M059J (cell line): Measurements from ENCODE around the gene SNCAIP. TPM values are rescaled to one million over a fixed set of nuclear protein-coding genes. Genes with fewer than 3 reads are reported as not detected.
"Not testable (repeated sequence)": the region's sequence is repeated elsewhere in the genome, so short reads cannot be mapped to it uniquely, and the experiment has no call there.

Experiments
- DNase-seq: peaks from one replicate; pipeline ENCODE4 v3.0.0-alpha.2; 2012; ENCODE audit warnings: low read depth
- total RNA-seq: library from RNA; depleted of rRNA; stranded (reverse); fragments of >200 nt; shearing (Covaris generic); gene quantifications from 2 replicates; pipeline ENCODE4 v1.2.3, GENCODE V29; 2014

SNCAIP gene
- total RNA-seq, 1 experiment from 2014 or later = 0.39 TPM

DNA sequence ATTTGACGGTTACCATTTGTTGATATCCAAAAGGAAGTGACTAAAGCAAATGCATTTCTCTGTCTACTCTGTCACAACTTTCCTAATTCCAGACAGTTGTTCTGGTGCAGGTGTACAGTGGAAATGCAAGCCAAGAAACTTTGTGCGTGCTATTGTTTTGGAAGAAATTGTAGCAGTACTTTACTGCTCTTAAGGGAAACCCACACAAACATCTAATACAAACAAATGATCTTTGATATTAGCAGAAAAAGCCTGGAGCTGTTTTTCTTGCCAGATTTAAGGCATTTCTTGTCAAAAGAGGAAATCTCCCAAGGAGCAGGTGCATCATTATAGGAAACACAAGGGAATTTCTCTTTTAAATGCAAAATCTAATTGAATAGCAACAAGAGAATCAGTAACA, 2.0 kb downstream of the SNCAIP start:
- no peak for DNase-seq

- DNase-seq = no peak
Measured at GRCh38 chr5:122315521-122315920, 3.5 kb downstream of the SNCAIP start.

DNA sequence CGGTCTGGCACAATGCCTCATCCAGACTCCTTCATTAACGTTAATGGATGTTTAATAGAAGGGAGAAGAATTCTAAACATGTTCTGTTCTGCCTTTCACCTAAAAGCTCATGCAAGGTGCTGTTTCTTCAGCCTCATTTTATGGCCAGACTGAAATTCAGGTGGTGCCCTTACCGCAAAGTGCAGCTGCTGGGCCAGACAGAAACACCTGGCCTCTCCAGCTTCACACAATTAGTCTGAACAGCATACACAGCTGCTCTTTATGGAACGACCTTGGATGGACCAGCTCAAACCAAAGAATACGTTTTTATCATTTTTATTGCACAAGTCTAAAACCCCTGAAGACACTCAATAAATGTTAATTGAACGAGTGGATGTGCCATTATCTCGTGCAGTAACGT, 4.6 kb downstream of the SNCAIP start:
- no peak for DNase-seq

DNA sequence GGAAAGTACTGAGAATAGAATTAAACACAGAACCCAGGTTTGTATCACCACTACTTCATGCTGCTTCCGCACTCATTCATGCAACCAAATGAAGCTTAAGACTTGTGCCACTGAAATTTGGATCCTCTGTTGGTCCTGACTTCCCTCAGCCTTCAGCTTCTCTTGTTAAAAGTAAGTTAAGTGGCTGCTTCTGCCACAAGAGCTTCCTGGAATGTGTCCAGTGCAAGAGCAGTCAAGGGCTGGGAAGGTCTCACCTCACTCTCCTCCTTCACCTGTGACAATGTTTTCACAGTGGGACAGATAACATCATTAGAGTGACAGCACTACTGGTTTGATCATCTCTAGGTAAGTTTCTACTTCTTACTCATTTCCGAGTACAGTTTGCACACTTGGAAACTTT, 7.9 kb downstream of the SNCAIP start:
- DNase-seq = no peak

- DNase-seq = no peak
Measured at GRCh38 chr5:122321921-122322320, 9.9 kb downstream of the SNCAIP start.

DNA sequence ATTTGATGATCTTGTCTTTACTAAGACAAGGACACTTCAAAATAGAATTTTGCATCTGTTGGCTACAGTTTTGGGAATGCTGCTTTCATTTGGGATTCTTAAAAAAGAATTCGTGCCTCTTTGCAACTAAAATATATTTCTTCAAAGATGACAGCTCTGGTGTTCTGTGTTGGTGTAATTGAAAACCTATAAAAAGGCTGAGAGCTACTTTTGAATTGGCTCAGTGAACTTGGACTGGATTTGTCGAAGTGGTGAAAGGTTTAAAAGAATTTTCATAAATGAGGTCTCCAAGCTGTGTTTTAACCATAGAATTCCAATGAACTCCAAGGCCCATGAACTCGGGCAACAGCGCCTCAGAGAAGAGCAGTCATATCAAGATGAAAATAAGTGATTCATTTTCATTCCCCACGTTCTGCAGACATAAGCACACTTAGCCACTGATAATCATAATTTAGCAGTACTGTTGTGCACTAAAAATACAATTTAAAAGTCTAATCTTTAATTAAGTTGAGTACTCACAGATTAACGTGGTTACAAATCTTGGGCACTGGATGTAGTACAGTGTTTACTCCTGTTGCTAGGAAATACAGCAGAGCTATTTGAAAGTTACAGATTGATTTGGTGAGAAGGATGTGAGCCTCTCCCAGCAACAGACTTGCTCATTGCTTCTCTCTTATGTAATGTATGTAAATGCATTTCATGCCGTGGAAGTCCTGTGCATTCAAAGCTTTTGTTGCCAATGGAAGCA, 10.9 kb downstream of the SNCAIP start:
- no peak for DNase-seq

DNA sequence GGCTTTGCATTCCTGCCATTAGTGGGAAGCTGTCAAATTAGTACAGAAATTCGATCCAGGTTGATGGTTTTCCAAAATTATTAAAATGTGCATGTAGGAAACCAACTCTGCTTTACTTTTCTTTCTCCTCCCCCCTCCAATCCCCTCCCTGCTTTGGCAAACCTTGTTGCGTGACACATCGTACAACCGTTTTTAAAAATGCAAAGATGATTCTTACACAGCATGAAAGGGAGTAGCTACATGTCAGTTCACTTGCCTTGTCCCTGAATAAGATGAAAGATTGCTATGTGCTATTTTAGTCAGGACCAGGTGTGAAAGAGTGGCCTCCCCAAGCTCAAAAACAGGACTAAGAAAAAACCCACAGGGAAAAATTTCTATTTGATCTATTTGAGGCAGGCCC, 11.7 kb downstream of the SNCAIP start:
- DNase-seq = no peak

GRCh38 chr5:122327110-122327509, 15.1 kb downstream of the SNCAIP start:
- DNase-seq = no peak

GRCh38 chr5:122330881-122331280, 18.8 kb downstream of the SNCAIP start:
- DNase-seq = no peak

- no peak for DNase-seq
Measured at GRCh38 chr5:122332599-122333555, 20.8 kb downstream of the SNCAIP start.

DNA sequence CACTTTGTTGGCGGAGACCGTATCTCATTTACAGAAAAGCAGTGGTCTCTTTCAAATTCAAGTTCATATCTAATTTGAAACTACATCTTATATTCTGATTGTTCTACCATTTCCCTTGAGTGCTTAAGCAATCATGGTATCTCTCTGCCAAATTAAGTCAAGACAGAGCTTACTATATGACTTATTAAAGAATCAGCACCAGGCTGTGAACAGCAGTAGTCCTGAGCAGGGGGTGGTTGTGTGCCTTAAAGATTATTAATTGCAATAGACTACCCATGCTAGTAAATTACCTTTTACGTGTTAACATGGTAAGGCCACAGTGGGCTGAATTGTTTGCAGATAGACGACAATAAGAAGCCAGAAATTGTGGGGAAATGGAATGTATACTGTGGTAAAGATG, 21.5 kb downstream of the SNCAIP start:
- no peak for DNase-seq

GRCh38 chr5:122339591-122339990, 27.6 kb downstream of the SNCAIP start:
- DNase-seq = no peak

DNA sequence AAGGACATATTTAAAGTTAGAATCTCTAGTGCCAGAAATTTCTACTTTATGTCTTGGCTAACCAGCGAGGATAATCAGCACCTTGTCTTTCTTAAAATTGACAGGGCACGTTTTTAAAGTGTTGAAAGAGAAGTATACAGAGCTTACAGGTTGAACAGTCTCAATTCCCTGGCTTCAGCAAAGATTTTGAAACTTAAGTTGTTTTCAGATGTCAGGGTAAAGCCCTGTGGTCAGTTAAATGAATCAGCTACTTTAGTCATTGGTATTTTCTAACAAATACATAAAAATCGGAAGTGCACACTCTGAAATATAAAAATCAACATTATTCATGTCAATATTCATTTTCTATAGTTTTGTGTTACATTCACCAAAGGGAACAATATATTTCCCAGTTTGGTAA, 29.1 kb downstream of the SNCAIP start:
- no peak for DNase-seq

DNA sequence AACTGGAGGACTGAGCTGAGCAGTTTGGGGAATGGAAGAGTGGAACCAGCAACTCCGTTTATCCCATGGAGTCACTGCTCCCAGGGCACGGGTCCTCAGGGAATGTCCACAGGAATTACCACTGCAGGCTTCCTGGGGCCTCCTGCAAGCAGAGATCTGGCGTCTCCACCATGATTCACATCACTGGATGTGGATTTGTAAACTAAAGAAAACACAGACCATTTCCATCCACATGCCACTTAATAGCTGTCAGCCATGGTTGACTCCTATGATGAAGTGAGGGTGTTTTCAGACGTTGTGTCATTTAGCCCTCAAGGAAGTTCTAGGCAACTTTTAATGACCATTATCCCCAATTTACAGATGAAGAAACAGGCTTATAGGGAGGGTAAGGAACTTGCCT, 30.2 kb downstream of the SNCAIP start:
- DNase-seq = no peak

- DNase-seq = no peak
Measured at GRCh38 chr5:122346897-122347581, 35.0 kb downstream of the SNCAIP start.

- no peak for DNase-seq
Measured at GRCh38 chr5:122350496-122350895, 38.5 kb downstream of the SNCAIP start.

DNA sequence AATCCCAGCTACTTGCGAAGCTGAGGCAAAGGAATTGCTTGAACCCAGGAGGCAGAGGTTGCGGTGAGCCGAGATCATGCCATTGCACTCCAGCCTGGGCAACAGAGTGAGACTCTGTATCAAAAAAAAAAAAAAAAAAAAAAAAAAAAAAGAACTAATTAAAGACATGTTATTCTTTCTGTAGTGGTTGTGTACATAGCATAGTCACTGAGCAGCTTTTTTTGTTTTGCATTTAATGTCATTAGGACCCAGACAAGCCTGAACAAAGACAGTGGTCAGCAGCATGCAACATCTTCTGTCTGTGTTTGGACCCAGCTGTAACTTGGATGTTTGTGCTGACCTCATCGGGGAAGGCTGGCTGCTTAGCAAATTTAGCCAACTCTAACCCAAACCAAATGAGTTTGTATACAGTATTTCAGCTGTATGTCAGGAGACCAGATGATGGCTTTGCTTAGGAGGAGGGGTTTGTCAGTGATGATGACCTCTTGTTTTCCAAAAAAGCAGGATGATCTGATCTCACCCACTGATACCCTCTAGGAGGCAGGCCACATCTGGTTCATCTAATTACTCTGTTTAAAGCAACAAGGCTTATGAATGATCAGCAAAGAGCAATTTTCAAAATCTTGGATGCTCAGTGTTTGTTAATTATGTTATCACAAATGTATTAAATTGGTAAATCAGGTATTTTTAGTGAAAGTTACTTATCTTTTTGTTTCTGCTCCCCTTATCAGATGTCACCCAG, 39.5 kb downstream of the SNCAIP start:
- no peak for DNase-seq

DNA sequence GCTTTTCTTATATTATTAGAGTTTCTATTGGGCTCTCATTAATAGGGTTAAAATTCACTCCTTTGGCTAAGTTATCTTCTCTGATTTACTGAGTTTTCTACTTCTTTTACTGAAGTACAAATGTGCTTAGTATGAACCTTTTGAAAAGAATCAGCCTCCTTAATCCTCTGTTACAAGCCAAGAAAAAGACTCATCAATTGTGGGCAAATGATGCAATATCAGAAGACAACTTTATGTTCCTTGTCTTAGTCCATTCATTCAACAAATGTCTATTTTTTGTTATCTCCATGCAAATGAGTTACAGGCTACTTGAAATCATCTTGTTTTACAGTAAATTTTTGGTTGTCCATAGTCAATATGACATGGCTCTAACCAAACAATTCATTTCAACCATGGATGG, 40.3 kb downstream of the SNCAIP start:
- no peak for DNase-seq

GRCh38 chr5:122353361-122353760, 41.3 kb downstream of the SNCAIP start:
- DNase-seq = not testable (repeated sequence)

DNA sequence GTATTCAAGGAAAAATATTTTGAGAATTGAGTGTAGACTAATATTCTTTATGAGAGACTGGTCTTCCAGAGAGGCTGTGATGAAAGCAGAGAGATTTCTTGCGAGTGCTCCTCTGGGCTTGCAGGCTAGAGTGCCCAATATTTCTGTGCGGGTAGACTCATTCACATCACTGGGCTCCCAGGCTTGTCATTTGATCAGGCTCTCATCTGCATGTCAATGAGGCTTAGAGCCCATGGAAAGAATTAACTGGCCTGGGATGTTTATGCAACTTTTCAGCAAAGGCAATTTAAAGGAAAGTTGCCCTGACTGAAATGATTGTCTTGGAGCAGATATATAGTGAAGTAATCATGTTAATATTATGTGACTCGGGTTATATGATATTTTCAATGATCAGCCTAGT, 42.3 kb downstream of the SNCAIP start:
- DNase-seq = no peak

- DNase-seq = no peak
Measured at GRCh38 chr5:122355324-122355723, 43.3 kb downstream of the SNCAIP start.

- DNase-seq = no peak
Measured at GRCh38 chr5:122356855-122357254, 44.8 kb downstream of the SNCAIP start.
